GM21381 (cell line): ENCODE results near the gene FOXF2.

Source experiments
- ATAC-seq: cut with Tn5 transposase; IDR thresholded peaks from one replicate; pipeline ENCODE4 v1.9.1; 2021; ENCODE audit warnings: mild to moderate bottlenecking, moderate library complexity; ENCODE audit not compliant: unreplicated experiment

FOXF2 gene

DNA sequence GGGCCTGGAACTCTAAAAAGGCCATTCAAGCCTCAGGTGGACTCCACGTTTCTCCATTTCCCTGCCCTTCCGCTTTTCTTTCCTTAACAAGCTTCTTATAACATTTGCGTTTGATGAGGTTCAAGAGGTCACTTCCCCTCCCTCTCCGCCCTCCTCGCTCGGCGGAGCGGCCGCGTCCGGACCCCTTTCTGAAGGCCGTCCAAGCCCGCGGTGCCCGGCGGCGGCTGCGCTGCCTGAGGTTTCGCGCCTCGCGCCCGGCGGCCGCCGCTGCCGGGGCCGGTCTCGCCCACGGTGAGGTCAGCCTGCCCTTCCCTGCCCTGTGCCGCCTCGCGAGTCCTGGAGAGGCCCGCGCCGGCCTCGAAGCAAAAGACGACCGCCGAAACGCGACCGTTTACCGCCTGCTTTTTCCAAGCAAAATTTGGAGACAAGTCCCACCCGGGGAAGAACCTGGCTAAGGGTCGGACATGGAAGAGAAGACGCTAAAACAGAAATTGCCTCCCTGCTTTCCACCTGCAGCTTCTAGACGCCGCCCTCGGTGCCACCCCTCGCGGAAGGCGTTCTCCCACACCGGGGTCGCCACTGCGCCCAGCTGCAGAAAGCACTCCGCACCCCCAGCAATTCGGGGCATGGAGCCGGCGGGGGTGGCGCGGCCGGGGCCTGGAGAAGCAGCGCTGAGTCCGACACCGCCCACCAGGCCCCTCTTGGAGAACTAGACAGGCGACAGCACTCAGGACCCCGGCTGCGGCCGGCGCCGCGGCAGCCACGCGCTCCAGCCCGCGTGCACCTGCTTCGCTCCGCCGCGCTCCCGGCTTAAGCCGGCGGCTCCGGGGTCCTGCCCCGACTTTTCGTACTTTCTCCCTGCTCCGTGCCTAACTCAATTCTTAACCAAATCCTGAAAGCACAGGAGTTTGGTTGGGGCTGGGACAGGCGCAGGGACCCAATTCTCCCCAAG is 11.0 kb upstream of the FOXF2 start:
- ATAC-seq: no peak

DNA sequence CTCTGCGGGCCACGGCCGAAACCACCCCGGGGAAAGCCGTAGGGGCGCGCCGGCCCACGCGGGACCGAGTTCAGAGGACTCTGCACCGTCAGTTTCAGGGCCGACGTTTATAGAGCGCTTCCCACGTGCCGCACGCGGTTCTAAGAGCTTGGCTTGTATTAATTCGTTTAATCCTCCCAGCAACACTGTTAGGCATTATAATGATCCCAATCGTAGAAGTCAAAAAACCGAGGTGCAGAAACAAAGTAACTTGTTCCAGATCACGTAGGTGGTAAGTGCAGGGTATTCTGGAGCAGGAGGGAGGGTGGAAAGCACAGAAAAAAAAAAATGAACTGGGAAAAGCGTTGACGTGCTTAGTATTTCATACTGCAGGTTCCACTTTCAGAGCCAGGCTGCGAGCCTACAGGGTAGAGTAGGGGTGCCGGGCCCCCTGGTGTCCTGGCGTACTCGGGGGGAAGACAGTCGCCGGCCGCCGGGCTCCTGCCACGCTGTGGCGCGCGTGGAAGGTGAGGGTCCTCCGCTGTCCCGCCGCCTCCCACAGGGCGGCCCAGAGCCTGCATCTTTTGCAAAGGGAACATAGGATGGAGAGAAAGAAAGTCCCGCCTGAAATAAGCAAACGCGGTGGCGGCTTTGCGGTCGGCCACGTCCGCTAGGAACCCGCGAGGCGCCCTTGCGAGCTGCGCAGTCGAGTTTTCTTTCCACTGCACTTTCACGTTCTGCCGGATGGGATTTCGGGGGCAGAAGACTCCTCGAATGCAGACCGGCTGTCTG is 10.2 kb upstream of the FOXF2 start:
- ATAC-seq: no peak

DNA sequence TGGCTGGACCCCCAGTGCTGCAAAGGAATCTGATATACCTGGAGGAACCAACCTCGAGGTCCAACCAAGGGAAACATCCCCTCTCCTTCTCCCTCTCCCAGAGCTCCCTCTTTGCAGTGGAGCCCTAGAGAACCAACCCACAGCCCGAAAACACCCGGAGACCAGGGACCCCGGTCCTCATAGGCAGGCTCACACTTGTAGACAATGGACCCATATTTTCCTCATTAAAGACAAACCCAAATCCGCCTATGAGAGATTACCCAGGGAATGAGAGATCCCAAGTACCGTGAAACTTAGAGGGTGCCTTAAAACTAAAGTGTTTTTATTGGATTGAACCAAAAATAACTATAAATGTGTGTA is 9.6 kb upstream of the FOXF2 start:
- no peak for ATAC-seq

DNA sequence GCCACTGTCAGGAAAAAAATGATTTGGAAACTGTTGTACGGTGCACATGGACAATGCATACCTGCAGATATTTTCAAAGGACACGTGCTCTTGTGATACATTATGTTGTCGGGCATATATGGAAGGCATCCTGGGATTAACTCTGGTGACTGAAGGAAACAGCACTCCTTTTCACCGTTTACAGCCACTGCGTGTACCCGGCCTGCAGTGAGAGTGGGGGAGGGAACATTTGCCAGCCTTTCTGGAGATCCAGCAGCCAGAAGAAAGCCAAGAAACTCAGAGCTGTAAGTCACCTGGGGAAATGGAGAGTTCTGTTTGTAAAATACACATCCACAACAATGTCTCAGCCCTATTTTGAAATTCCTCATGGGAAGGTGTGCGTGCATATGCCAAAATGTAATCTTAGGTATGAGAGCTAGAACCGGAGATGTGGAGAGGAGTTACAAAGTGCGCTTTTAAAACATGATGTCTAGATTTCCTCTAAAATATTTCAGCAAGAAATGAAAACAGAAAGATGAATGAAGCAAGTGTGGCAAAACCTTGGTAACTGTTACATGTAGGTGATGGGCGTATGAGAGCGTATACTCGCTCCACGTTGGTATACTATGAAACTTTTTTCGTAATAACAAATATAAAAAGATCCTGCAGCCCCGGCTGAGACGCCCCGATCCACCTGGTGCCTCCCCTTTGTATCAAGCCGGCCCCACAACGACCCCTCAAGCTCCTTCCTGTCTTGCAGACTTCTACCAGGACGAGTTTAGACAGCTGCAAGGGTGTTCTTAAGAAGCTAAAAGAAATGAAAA is 8.6 kb upstream of the FOXF2 start:
- ATAC-seq: no peak

DNA sequence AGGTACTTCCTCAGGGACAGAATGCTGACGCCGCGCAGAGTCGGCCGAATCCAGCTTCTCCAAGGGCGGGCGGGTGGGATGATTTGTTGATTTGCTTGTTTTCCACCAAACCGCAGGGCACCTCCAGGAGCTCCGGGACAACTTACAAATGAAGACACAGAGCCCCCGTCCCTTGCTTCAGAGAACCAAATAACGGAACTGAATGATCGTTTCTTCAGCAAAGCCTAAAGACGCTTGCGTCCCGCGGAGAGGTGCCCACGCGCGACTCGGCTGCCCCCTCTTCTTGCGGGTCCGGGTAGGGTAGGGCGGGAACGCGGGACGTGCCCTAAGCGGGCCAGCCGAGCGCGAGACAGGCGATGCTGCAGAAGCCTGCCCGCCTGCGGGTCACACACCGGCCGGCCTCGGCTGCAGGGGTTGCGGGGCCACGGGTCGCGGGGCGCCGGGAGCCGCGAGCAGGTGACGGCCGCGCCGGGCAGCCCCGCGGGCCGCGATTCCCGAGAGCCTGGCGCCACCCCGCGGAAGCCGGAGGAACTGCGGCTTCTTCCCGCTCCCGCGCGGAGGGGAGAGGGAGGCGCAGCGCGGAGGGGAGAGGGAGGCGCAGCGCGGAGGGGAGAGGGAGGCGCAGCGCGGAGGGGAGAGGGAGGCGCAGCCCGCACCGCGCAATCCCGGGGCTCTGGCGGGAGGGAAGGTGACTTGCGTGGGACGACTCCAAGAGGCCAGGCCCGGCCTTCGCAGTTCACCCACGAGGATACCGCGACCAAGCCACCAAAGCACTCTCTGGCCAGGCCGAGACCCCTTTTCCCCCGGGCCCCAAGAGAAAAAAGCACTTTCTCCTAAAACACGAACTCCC is 7.7 kb upstream of the FOXF2 start:
- ATAC-seq: no peak

DNA sequence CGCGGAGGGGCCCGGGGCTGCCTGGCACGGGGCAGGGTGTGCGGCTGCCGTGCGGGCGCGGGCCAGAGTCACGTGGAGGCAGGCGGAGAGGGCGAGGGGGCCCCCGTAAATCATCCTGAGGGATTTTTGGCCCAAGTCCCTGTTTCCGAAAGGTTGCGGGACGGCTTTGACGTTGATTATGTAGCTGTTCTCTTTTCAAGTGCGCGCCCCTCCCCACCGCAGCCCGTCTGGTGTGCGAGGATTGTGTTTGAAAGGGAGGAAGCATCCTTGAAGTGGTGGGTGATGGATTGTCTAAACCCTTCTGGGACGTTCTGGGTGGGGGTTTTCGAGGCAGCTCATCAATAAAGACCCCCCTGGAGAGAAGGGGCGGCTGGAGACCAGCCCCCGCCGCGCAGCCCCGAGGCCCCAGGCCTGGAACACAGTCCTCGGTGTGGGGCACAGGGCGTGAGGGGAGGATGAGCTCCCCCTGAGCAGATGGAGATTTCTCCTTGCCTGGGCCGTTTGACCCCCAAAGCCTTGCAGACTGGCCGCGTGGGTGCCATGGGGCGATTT is 7.0 kb upstream of the FOXF2 start:
- ATAC-seq: no peak

DNA sequence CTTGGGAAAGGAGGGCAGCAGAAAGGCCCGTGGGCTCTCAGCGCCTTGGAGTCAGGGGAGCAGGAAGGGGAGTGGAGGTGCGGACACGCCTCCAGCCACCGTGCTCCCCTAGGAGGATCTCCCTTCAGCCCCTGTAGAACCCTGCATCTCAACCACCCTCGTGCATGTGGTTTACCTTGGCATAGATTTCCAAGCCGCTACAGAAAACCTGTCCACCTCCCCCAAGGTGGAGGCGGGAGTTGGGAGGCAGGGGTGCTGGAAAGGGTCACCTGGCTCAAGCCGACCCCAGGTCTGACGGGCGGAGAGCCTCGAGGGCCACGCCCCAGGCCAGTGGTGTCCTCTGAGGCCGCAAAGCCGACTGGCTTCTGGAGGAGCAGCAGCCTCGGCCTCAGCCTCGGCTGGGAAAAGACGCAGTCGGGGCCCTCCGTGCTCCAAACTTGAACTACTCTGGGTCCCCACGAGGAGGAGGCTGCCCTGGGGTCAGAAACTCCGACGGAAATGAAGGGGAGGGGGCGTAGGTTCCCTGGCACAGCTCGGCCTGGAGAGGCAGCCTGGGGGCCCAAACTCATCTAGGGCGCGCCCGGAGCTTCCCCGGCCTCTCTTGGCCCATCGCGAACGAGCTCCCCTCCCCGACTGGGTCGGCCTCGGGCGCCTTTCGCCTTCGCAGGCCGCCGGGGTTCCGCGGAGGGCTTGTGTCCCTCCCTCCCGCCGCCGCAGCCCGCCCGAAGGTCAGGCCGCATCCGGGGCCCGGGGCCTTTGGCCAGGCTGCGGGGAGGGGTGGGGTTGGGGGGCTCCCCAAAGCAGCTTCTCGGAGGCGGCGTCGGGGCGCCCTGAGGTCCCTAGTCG is 6.3 kb upstream of the FOXF2 start:
- ATAC-seq: no peak

DNA sequence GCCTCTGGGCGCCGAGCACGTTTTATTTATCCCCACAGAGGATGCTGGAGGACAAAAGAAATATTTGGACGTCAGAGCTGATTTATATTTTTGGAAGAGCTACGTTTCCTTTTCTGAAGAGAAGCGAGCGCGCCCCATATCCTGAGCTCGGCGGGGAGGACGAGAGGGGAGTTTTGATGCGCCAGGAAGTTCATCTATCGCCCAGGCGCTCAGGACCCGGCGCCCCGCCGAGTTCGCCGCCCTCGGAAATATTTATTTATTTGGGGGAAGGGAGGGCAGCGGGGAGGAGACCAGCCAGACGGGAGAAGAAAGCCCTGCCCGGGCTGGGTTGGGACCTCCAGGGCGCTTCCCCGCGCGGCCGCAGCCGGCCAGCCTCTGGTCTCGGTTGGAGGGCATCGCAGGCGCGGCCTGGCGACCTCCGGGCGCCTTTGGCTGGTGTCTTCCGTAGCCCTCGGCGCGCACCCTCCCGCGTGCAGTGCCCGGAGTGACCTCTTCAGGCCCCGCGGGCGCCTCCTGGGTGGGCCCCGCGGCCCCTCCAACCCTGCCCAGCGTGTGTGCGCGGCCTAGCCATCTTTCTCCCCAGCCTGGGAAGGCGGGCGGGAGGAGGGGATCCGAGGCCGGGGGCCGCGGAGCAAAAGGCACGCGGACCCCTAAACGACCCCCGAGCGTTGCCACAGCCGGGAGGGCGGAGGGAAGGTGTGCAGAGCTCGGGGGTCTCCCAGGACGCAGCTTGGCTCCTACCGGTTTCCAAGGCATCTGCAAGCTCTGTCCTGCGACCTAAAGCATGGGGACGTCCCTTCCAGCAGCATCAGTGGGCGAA is 5.4 kb upstream of the FOXF2 start:
- no peak for ATAC-seq

DNA sequence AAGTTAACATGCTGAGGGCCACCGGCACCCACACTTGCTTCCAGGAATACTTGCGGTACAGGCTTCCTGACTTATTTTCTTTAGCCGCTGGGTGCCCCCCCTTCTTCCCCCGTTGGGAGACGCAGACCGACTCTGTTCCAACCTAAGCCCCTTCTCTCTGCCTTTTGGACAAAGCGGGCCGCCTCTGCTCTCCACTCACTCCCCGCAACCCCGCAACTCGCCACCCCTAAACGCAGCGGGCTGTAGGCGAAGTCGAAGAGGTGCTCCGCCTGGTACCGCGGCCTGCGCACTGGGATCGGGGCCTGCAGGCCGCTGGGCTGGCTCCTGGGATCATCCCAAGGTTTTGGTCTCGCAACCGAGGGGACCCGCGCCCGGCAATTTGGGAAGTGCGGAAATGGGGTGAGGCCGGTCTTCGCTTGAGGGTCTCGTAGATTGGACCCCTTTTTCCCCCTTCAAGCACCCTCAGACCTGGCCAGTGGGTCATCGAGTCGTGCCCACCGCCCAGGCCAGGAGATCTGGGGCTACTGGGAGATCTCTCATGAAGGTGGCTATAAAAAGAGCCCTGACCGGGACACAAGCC is 4.7 kb upstream of the FOXF2 start:
- no peak for ATAC-seq

DNA sequence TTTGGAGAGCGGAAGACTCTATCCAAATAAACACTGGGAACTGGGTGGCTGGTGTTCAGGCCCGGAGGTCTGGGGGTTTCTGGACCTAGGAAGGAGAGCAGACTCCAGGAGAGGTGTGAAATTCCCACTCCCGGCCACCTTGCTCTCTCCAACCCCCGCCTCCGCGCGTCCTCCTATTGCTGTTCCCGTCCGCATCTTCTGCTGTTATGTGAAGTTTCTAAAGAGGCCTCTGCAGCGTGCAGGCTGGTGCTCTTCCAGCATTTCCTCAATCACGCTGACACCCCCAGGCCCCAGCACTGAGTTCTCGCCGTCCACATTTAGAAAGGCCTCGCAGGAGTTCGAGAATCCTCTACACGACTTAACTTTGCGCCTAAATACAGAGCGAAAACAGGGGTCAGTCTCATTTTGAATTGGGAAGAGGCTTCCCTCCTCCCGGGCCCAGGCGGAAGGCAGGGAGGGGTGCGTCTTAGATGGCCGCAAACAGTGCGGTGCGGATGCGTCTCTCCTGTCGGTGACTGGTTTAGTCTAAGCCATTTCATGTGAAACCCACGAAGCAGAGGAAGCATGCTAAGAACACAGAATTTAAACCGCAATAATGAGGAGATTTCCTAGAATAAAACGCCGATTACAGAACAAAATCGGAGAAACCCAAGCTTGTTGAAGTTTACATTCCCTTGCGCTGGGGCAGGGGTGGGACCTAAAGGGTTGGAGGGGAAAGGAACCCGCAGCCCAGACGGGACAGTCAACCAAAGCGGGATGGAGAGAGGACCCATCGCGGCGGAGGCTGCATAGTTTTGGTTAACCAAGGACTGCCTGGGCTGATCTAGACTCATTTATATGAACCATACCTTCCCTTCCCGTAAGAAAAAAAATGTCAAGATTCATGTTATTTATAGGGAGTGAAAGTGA is 4.0 kb upstream of the FOXF2 start:
- no peak for ATAC-seq

DNA sequence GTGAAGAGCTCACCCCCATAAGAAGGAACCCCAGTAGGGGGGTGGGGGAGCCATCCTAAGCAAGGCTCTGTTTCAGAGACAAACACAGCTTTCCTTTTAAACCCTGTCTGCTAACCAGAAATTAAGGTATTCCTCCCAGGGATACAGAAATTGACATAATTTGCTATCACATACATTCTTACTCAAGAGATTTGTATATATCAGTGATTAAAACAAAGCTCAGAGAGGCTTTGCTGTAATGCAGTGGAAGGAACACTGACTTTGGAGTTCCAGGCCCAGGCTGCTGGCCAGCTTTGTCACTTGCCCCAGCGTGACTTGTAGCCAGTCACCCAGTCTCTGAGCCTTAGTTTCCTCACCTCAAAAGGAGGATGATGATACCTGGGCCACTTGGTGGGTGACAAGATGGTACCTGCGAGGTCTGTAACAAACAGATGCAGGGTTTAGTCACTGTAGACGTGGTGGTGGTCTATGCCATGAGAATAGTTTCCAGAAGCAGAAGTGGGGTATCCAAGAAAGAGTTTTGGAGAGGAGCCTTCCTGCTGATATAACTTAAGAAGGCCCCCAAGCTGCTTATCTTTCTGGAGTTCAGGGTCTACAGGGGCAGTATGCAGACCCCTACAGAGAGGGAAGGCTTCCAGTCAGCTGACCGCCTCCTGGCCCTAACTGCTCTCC is 3.2 kb upstream of the FOXF2 start:
- no peak for ATAC-seq

DNA sequence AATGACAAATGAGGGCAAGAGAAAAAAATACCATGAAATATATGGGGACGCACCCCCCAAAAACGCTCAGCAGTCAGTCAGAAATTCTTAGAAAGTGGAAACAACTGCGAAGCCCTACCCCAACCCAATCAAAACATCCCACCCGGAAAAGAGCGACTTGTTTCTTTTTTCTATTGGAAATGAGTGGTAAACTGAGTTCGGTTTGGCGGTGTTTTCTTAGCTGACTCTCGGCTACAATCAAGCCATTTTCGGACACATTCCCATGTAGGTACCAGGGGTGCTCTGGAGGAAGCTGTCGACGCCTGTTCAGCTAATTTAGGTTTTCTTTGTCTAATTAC is 1.9 kb upstream of the FOXF2 start:
- ATAC-seq: no peak

DNA sequence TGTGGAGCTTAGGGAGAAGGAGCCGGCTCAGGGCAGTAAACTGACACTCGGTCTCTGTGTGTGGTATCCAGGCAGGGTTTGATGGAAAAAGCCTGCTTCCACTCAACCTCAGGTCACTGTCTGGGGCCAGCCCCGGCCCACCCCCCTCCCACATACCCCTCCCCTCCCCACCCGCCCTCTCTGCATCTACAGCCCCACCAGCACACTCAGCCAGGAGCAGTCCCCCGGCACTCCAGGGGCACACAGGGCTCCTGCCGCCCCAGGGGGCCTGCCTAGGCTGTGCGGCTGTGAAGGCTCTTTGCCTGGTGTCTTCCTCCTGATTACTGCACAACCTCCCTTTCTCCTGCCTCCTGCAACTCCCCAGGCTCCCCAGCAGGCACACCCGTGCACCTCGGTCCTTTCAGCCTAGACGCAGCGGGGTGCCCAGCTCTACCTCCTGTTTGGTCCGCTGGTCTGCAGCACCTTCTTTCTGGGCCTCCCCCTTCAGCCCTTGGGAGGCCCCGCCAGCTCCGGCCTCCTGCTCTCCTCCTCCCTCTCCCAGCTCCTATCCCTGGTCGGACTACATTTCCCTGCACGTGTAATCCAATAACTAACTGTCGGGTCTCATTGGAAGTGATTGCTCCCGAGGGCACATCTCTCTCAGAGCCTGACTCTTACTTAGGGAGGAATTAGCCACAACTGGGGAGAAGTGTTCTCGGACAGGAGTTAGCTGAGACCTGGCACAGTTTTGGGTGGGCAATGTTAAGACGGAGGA is 1.3 kb upstream of the FOXF2 start:
- ATAC-seq: no peak

DNA sequence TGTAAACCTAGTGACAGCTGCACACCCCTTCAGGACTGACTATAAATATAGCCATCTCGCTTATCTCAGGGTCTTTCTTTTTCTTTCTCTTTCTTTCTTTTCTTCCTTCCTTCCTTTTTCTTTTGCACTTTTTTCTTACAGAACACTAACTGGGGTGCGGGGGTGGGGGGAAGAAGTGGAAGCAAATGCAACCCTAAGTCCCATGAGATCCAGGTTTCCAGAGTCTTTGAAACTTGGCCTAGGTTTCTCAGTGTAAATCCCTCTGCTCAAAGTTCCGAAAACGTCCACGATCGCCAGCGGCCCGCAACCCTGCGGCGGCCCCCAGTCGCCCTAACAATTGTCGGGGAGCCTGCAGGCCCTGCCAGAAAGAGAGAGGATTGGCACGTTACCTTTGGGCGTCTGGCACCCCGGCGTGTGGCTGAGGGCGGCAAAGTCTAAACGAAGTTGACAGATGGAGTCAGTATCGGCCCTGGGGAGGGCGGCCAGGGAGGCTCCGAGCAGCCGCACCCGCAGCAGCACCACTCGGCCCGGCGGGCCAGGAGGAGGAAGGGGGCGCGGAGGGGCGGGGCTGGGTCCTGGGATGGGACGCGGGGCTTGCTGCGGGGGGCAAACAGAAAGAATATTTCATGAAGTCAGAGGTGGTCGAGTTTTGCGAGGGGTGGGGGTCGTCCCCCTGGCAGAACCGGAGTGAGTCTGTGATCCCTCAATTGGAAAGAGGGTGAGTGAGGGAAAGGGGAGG is 577 bp upstream of the FOXF2 start:
- no peak for ATAC-seq
